Neural progenitor cell (in vitro differentiated cells): ENCODE measurements around the gene BARHL2. TPM values are rescaled to one million over a fixed set of nuclear protein-coding genes. Genes with fewer than 3 reads are reported as not detected.
A peak's percentile ranks its signal among the peaks of the same experiment; 100 is the strongest.

Experiments used
- DNase-seq: peaks from one replicate; pipeline ENCODE4 v3.0.0-alpha.2; 2016; ENCODE audit warnings: low spot score
- H2AFZ ChIP-seq: fragments of 200-600 bp; sonication (generic); replicated peaks from 2 replicates; pipeline ENCODE4 v1.6.1; 2016; ENCODE audit warnings: antibody characterized with exemption
- H3F3A ChIP-seq: fragments of 200-600 bp; sonication (generic); 2 replicates; pipeline ENCODE4 v1.6.1; 2016; ENCODE audit warnings: antibody characterized with exemption, low read depth
- H3K27ac ChIP-seq: fragments of 200-600 bp; sonication (generic); 2 replicates; pipeline ENCODE4 v1.5.1; 2016; ENCODE audit warnings: mild to moderate bottlenecking
- H3K27me3 ChIP-seq: fragments of 200-600 bp; sonication (generic); 2 replicates; pipeline ENCODE4 v1.6.1; 2016; ENCODE audit warnings: mild to moderate bottlenecking, moderate library complexity
- H3K36me3 ChIP-seq: fragments of 200-600 bp; sonication (generic); 2 replicates; pipeline ENCODE4 v1.5.1; 2016
- H3K4me1 ChIP-seq: fragments of 200-600 bp; sonication (generic); 2 replicates; pipeline ENCODE4 v1.6.1; 2016; ENCODE audit warnings: mixed run types
- H3K4me2 ChIP-seq: fragments of 200-600 bp; sonication (generic); 2 replicates; pipeline ENCODE4 v1.6.1; 2016
- H3K4me3 ChIP-seq: fragments of 200-600 bp; sonication (generic); 2 replicates; pipeline ENCODE4 v1.5.1; 2016
- H3K79me2 ChIP-seq: fragments of 200-600 bp; sonication (generic); 2 replicates; pipeline ENCODE4 v1.6.1; 2016; ENCODE audit warnings: low read depth
- H3K9ac ChIP-seq: fragments of 200-600 bp; sonication (generic); 2 replicates; pipeline ENCODE4 v1.6.1; 2016
- H3K9me3 ChIP-seq: fragments of 200-600 bp; sonication (generic); 2 replicates; pipeline ENCODE4 v1.5.1; 2016; ENCODE audit warnings: low read depth
- H4K20me1 ChIP-seq: fragments of 200-600 bp; sonication (generic); 2 replicates; pipeline ENCODE4 v1.6.1; 2016; ENCODE audit warnings: low read depth
- H3K27ac Mint-ChIP-seq: 3 replicates; pipeline ENCODE4 v1.8.0; 2021; ENCODE audit warnings: mixed read lengths
- H3K27me3 Mint-ChIP-seq: 2 replicates; pipeline ENCODE4 v1.8.0; 2022; ENCODE audit warnings: low read depth, mild to moderate bottlenecking, inconsistent platforms, moderate library complexity, mixed read lengths; ENCODE audit not compliant: insufficient read depth
- H3K36me3 Mint-ChIP-seq: 3 replicates; pipeline ENCODE4 v1.8.0; 2021; ENCODE audit warnings: mixed read lengths
- H3K4me1 Mint-ChIP-seq: 3 replicates; pipeline ENCODE4 v1.8.0; 2021; ENCODE audit warnings: mixed read lengths
- H3K4me3 Mint-ChIP-seq: 3 replicates; pipeline ENCODE4 v1.8.0; 2021; ENCODE audit warnings: mild to moderate bottlenecking, moderate library complexity, mixed read lengths
- H3K9me3 Mint-ChIP-seq: 3 replicates; pipeline ENCODE4 v1.8.0; 2020; ENCODE audit warnings: mixed read lengths
- EZH2 ChIP-seq: fragments of 200-600 bp; sonication (generic); IDR thresholded peaks from 2 replicates; pipeline ENCODE4 v1.6.1; 2017; ENCODE audit warnings: antibody characterized with exemption, mild to moderate bottlenecking, moderate library complexity
- EZH2phosphoT487 ChIP-seq: fragments of 200-600 bp; sonication (generic); IDR thresholded peaks from 2 replicates; pipeline ENCODE4 v1.6.1; 2017; ENCODE audit warnings: antibody characterized with exemption
- total RNA-seq: library from RNA; depleted of rRNA; stranded (reverse); fragments of >200 nt; gene quantifications from 2 replicates; pipeline ENCODE4 v1.2.3, GENCODE V29; 2015; ENCODE audit warnings: low replicate concordance
- TF ChIP-seq, protein P1 (sequence below): fragments of 200-600 bp; sonication (generic); IDR thresholded peaks from 2 replicates; pipeline ENCODE4 v1.5.1; 2017; ENCODE audit warnings: antibody characterized with exemption, mild to moderate bottlenecking

BARHL2 gene
- total RNA-seq, 1 donor from 2014 or later, result not detected

DNA sequence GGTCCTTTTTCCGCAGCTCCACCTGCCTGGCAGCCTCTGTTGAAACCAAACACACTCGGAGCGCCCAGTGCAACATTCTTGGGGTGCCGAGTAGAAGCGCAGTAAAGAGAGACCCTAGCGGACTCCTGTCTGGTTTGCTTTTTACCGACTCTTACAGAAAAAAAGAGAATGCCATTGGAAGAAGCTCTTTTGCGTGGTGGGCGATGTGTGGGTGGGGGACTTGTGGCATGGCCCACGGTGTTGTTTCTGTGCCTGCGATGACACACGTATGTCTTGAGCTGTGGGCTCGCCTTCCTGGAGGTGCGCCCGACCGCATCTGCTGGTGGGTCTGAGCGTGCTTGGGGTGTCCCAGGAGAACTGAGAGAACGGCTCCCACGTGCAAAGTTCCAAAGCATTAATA, 7.3 kb upstream of the BARHL2 start:
- peaks cover 89% of the 10 kb centered on the region for H3K27me3 Mint-ChIP-seq
- Histone ChIP-seq H3K79me2 (no peaks in the 10 kb centered on the region), H3K27ac (no peak overlapping the region), H3K36me3 (no peaks in the 10 kb centered on the region), H3K4me2 (peak overlapping the region; percentile 82), H3K4me3 (peak overlapping the region; percentile 40), H3K9ac (no peak overlapping the region), H3F3A (peaks cover 30% of the 10 kb centered on the region), H3K9me3 (no peaks in the 10 kb centered on the region), H3K4me1 (peaks cover 36% of the 10 kb centered on the region), H3K27me3 (peaks cover 100% of the 10 kb centered on the region), H2AFZ (no peak overlapping the region), H4K20me1 (peaks cover 92% of the 10 kb centered on the region)
- H3K36me3 Mint-ChIP-seq, result no peaks in the 10 kb centered on the region
- DNase-seq, result no peak
- peak overlapping the region; percentile 86 for H3K4me3 Mint-ChIP-seq
- no peak for TF ChIP-seq EZH2phosphoT487
- peak; percentile 4 for TF ChIP-seq EZH2
- TF ChIP-seq, protein P1, sequence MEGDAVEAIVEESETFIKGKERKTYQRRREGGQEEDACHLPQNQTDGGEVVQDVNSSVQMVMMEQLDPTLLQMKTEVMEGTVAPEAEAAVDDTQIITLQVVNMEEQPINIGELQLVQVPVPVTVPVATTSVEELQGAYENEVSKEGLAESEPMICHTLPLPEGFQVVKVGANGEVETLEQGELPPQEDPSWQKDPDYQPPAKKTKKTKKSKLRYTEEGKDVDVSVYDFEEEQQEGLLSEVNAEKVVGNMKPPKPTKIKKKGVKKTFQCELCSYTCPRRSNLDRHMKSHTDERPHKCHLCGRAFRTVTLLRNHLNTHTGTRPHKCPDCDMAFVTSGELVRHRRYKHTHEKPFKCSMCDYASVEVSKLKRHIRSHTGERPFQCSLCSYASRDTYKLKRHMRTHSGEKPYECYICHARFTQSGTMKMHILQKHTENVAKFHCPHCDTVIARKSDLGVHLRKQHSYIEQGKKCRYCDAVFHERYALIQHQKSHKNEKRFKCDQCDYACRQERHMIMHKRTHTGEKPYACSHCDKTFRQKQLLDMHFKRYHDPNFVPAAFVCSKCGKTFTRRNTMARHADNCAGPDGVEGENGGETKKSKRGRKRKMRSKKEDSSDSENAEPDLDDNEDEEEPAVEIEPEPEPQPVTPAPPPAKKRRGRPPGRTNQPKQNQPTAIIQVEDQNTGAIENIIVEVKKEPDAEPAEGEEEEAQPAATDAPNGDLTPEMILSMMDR, result no peak
- no peak overlapping the region for H3K27ac Mint-ChIP-seq
- peaks cover 53% of the 10 kb centered on the region for H3K4me1 Mint-ChIP-seq
- no peaks in the 10 kb centered on the region for H3K9me3 Mint-ChIP-seq

DNA sequence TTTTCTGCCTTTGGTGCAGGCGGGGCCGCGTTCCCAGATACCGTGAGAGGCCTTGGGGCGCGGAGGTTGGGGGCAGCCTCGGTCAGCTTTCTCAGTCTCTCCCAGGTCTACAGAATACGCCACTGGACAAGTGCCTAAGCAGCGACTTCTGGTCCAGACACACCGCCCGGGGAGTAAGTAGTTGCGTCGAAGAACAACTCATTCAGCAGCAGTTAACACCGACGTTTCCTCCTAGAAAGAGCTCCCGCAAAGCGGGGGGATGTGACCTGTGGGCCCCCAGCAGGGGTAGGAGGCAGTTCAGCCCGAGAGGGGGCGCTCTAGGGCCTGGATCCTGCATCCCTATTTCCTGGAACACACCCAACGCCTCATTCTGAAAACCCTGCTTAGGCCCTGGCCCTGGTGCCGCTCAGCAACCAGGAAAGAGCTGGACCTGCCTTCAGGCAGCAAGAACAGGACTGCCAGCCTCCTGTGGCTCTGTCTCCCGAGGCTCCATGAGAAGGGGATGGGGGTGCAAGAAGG, 6.5 kb upstream of the BARHL2 start:
- Mint-ChIP-seq H3K4me3 (peak overlapping the region; percentile 86), H3K36me3 (no peaks in the 10 kb centered on the region), H3K4me1 (peaks cover 55% of the 10 kb centered on the region), H3K27me3 (peaks cover 92% of the 10 kb centered on the region), H3K27ac (no peak overlapping the region), H3K9me3 (no peaks in the 10 kb centered on the region)
- no peaks in the 10 kb centered on the region for H3K79me2 ChIP-seq
- H3K27ac ChIP-seq, result no peak overlapping the region
- TF ChIP-seq EZH2phosphoT487, result peak; percentile 46
- TF ChIP-seq, protein P1, result peak; percentile 73
- TF ChIP-seq EZH2, result peak; percentile 64
- peaks cover 100% of the 10 kb centered on the region for H3K27me3 ChIP-seq
- peaks cover 35% of the 10 kb centered on the region for H3F3A ChIP-seq
- no peak overlapping the region for H3K4me3 ChIP-seq
- no peak overlapping the region for H3K9ac ChIP-seq
- H3K36me3 ChIP-seq, result no peaks in the 10 kb centered on the region
- H3K9me3 ChIP-seq, result no peaks in the 10 kb centered on the region
- DNase-seq, result peak; percentile 82
- peak overlapping the region; percentile 43 for H3K4me2 ChIP-seq
- H3K4me1 ChIP-seq, result peaks cover 36% of the 10 kb centered on the region
- H4K20me1 ChIP-seq, result peaks cover 91% of the 10 kb centered on the region
- no peak overlapping the region for H2AFZ ChIP-seq

DNA sequence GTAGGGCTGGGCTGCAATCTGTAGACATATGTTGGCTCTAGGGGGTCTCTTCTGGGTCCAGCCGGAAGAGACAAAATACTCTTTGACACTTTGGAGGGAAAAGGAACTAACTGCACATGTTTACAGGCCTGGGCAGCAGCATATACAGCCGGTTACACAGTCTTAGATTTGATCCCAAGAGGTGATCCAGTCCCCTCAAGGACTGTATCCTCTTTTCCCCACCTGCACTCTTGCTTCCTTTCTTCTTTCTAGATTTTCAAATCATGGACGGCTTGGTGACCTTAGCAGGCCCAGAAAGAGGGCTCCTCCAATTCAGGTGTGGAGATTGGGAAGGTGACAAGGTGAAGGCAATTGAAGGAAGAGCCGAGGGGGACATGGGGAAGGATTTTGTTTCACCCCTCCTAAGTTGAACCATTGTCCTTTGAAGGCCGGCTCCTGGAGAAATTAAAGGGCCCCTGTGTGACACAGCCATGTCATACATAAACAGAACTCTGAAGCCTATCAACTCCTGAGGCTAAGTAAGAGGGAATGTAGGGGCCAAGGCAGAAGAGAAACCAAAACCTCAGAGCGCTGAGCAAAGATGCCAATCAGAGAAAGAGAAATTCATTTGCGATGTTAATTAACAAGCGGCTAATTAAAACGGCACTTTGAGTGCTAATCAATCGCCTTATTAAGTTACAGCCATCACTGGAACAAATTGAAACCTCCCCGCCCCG, 5.9 kb upstream of the BARHL2 start:
- H3K4me3 Mint-ChIP-seq, result peak overlapping the region; percentile 31
- no peaks in the 10 kb centered on the region for H3K79me2 ChIP-seq
- H3K27me3 Mint-ChIP-seq, result peaks cover 89% of the 10 kb centered on the region
- H3F3A ChIP-seq, result peaks cover 40% of the 10 kb centered on the region
- H3K27ac ChIP-seq, result no peak overlapping the region
- H3K9ac ChIP-seq, result no peak overlapping the region
- H3K4me2 ChIP-seq, result peak overlapping the region; percentile 43
- H3K27ac Mint-ChIP-seq, result no peak overlapping the region
- TF ChIP-seq, protein P1, result no peak
- TF ChIP-seq EZH2 (no peak), EZH2phosphoT487 (no peak)
- peaks cover 92% of the 10 kb centered on the region for H4K20me1 ChIP-seq
- no peak overlapping the region for H3K4me3 ChIP-seq
- no peaks in the 10 kb centered on the region for H3K36me3 Mint-ChIP-seq
- H3K4me1 ChIP-seq, result peaks cover 39% of the 10 kb centered on the region
- no peaks in the 10 kb centered on the region for H3K36me3 ChIP-seq
- H2AFZ ChIP-seq, result no peak overlapping the region
- H3K9me3 ChIP-seq, result no peaks in the 10 kb centered on the region
- H3K9me3 Mint-ChIP-seq, result no peaks in the 10 kb centered on the region
- no peak for DNase-seq
- H3K27me3 ChIP-seq, result peaks cover 100% of the 10 kb centered on the region
- H3K4me1 Mint-ChIP-seq, result peaks cover 52% of the 10 kb centered on the region
